WTC11 (cell line): ENCODE data around the gene CYCS. TPM values are rescaled to one million over a fixed set of nuclear protein-coding genes. Genes with fewer than 3 reads are reported as not detected.

Source experiments
- ATAC-seq: fragments of 200-7000 bp; cut with Tn5 transposase; 2 replicates; pipeline ENCODE4 v1.10.0; 2021; ENCODE audit warnings: mild to moderate bottlenecking, moderate library complexity
- CTCF ChIA-PET: fragments of 300-600 bp; sonication (Branson Sonifier 250); formaldehyde crosslinking; loops from one replicate; lab custom pipeline; 2021; ENCODE audit warnings: antibody characterized with exemption; lab: Charles Lee
- POLR2A ChIA-PET: fragments of 350-600 bp; sonication (Branson Sonifier 250); formaldehyde crosslinking; loops from one replicate; lab custom pipeline; 2021; ENCODE audit warnings: antibody characterized with exemption; lab: Charles Lee
- DNase-seq: peaks from one replicate; pipeline ENCODE4 v3.0.0; 2021; ENCODE audit warnings: low spot score
- H3K27ac Mint-ChIP-seq: 2 replicates; pipeline ENCODE4 v1.8.0; 2021; ENCODE audit warnings: mixed read lengths
- H3K27me3 Mint-ChIP-seq: 2 replicates; pipeline ENCODE4 v1.8.0; 2021; ENCODE audit warnings: low read depth, mild to moderate bottlenecking, moderate library complexity, mixed read lengths
- H3K36me3 Mint-ChIP-seq: 2 replicates; pipeline ENCODE4 v1.8.0; 2021; ENCODE audit warnings: mixed read lengths
- H3K4me1 Mint-ChIP-seq: 2 replicates; pipeline ENCODE4 v1.8.0; 2022; ENCODE audit warnings: mixed read lengths
- H3K4me3 Mint-ChIP-seq: 2 replicates; pipeline ENCODE4 v1.8.0; 2021; ENCODE audit warnings: mild to moderate bottlenecking, moderate library complexity, mixed read lengths
- H3K9me3 Mint-ChIP-seq: 2 replicates; pipeline ENCODE4 v1.8.0; 2021; ENCODE audit warnings: mixed read lengths
- AR ChIP-seq: fragments of 250-450 bp; sonication (Bioruptor Pico); IDR thresholded peaks from 2 replicates; pipeline ENCODE4 v1.9.0; 2021; ENCODE audit warnings: mild to moderate bottlenecking
- ATF2 ChIP-seq: sonication (generic); formaldehyde crosslinking; IDR thresholded peaks from 2 replicates; pipeline ENCODE4 v1.8.1; 2022; ENCODE audit warnings: low read depth, missing genetic modification reagents, borderline replicate concordance
- CTCF ChIP-seq: fragments of 200-600 bp; IDR thresholded peaks from 2 replicates; pipeline ENCODE4 v1.8.0; 2022; ENCODE audit warnings: antibody characterized with exemption
- ESRRA ChIP-seq: sonication (generic); formaldehyde crosslinking; IDR thresholded peaks from 2 replicates; pipeline ENCODE4 v1.8.1; 2022; ENCODE audit warnings: mild to moderate bottlenecking, missing genetic modification reagents, borderline replicate concordance
- GRHL2 ChIP-seq: fragments of 250-450 bp; sonication (Bioruptor Pico); IDR thresholded peaks from 2 replicates; pipeline ENCODE4 v1.8.0; 2022; ENCODE audit warnings: mild to moderate bottlenecking, moderate library complexity; ENCODE audit not compliant: insufficient replicate concordance, severe bottlenecking
- GTF2I ChIP-seq: fragments of 250-450 bp; sonication (Bioruptor Pico); conservative IDR thresholded peaks from 2 replicates; pipeline ENCODE4 v1.4.0; 2021; ENCODE audit warnings: mild to moderate bottlenecking
- HMGXB4 ChIP-seq: sonication (generic); formaldehyde crosslinking; IDR thresholded peaks from 2 replicates; pipeline ENCODE4 v1.8.1; 2023; ENCODE audit warnings: mild to moderate bottlenecking, moderate library complexity, missing genetic modification reagents
- IRF2 ChIP-seq: sonication (generic); formaldehyde crosslinking; IDR thresholded peaks from 2 replicates; pipeline ENCODE4 v1.8.0; 2022; ENCODE audit warnings: low read depth, missing genetic modification reagents, borderline replicate concordance
- JAZF1 ChIP-seq: fragments of 250-450 bp; sonication (Bioruptor Pico); IDR thresholded peaks from 2 replicates; pipeline ENCODE4 v1.9.0; 2021; ENCODE audit warnings: moderate library complexity, mild to moderate bottlenecking, inconsistent platforms
- MAX ChIP-seq: sonication (generic); formaldehyde crosslinking; IDR thresholded peaks from 2 replicates; pipeline ENCODE4 v1.8.0; 2022; ENCODE audit warnings: mild to moderate bottlenecking, missing genetic modification reagents
- MYBL2 ChIP-seq: sonication (generic); formaldehyde crosslinking; IDR thresholded peaks from 2 replicates; pipeline ENCODE4 v1.8.1; 2023; ENCODE audit warnings: mild to moderate bottlenecking, moderate library complexity, missing genetic modification reagents
- PREB ChIP-seq: sonication (generic); formaldehyde crosslinking; IDR thresholded peaks from 2 replicates; pipeline ENCODE4 v1.8.1; 2022; ENCODE audit warnings: mild to moderate bottlenecking, missing genetic modification reagents, moderate library complexity, borderline replicate concordance
- PRRX2 ChIP-seq: fragments of 250-450 bp; sonication (Bioruptor Pico); IDR thresholded peaks from 2 replicates; pipeline ENCODE4 v1.8.0; 2021; ENCODE audit warnings: mild to moderate bottlenecking
- SMAD3 ChIP-seq: sonication (generic); formaldehyde crosslinking; IDR thresholded peaks from 2 replicates; pipeline ENCODE4 v1.8.0; 2022; ENCODE audit warnings: missing genetic modification reagents, mild to moderate bottlenecking, borderline replicate concordance
- SMAD4 ChIP-seq: sonication (generic); formaldehyde crosslinking; IDR thresholded peaks from 2 replicates; pipeline ENCODE4 v1.8.0; 2022; ENCODE audit warnings: mild to moderate bottlenecking, missing genetic modification reagents
- USF2 ChIP-seq: sonication (generic); formaldehyde crosslinking; IDR thresholded peaks from 2 replicates; pipeline ENCODE4 v1.8.1; 2023; ENCODE audit warnings: mild to moderate bottlenecking, missing genetic modification reagents, moderate library complexity
- ZNF121 ChIP-seq: sonication (generic); formaldehyde crosslinking; IDR thresholded peaks from 2 replicates; pipeline ENCODE4 v1.8.0; 2023; ENCODE audit warnings: missing genetic modification reagents
- ZNF138 ChIP-seq: sonication (generic); formaldehyde crosslinking; conservative IDR thresholded peaks from 2 replicates; pipeline ENCODE4 v1.8.1; 2022; ENCODE audit warnings: mild to moderate bottlenecking, moderate library complexity, missing genetic modification reagents
- ZNF219 ChIP-seq: sonication (generic); formaldehyde crosslinking; IDR thresholded peaks from 2 replicates; pipeline ENCODE4 v1.8.0; 2023; ENCODE audit warnings: missing genetic modification reagents, mild to moderate bottlenecking, borderline replicate concordance
- ZNF416 ChIP-seq: fragments of 250-450 bp; sonication (Bioruptor Pico); IDR thresholded peaks from 2 replicates; pipeline ENCODE4 v1.9.0; 2021; ENCODE audit warnings: mild to moderate bottlenecking, inconsistent platforms
- ZNF425 ChIP-seq: fragments of 250-450 bp; sonication (Bioruptor Pico); conservative IDR thresholded peaks from 2 replicates; pipeline ENCODE4 v1.9.0; 2021; ENCODE audit warnings: mild to moderate bottlenecking
- total RNA-seq: library from RNA; stranded (reverse); gene quantifications from 3 replicates; pipeline ENCODE4 v1.2.3, GENCODE V29; 2021

The CYCS gene
- total RNA-seq, 1 experiment from 2014 or later, result 249 TPM

- peaks cover 18% of the 10 kb centered on the region for H3K4me1 Mint-ChIP-seq
- H3K27me3 Mint-ChIP-seq, result no peaks in the 10 kb centered on the region
- no peaks in the 10 kb centered on the region for H3K9me3 Mint-ChIP-seq
- no peaks in the 10 kb centered on the region for H3K36me3 Mint-ChIP-seq
- DNase-seq (peak; percentile 52), ATAC-seq (peak; percentile 99)
- H3K4me3 Mint-ChIP-seq, result no peak overlapping the region
- TF ChIP-seq MYBL2 (CRISPR knock-in tag) (no peak), CTCF (no peak), ZNF121 (CRISPR knock-in tag) (no peak), PREB (CRISPR knock-in tag) (no peak), ZNF425 (CRISPR knock-in tag) (no peak), USF2 (no peak), PRRX2 (CRISPR knock-in tag) (no peak), HMGXB4 (CRISPR knock-in tag) (no peak), ZNF416 (CRISPR knock-in tag) (no peak)
- ChIA-PET POLR2A (interaction anchor here (1.0 kb wide), 1 partner anchor 24 kb away, joined by 3 read pairs; no protein-coding TSS in a partner anchor), CTCF (interaction anchor here (1.1 to 2.8 kb wide), 4 partner anchors 8 to 338 kb away, joined by 4 to 13 read pairs (median 8); partner anchors contain the start of gene CYCS)
- H3K27ac Mint-ChIP-seq, result peak overlapping the region; percentile 71; the same call in 1 of the 2 replicates
Observed at GRCh38 chr7:25149836-25150235, 24.8 kb upstream of the CYCS start.

GRCh38 chr7:25148772-25149575 lies 23.9 kb upstream of the CYCS start:
- CTCF ChIA-PET, result interaction anchor here (1.1 to 2.8 kb wide), 5 partner anchors 7 to 337 kb away, joined by 4 to 13 read pairs (median 4); partner anchors contain the start of gene CYCS
- H3K9me3 Mint-ChIP-seq, result no peaks in the 10 kb centered on the region
- H3K4me1 Mint-ChIP-seq, result peaks cover 18% of the 10 kb centered on the region
- ATAC-seq (no peak), DNase-seq (no peak)
- H3K4me3 Mint-ChIP-seq, result no peak overlapping the region
- POLR2A ChIA-PET, result no interaction called here
- no peaks in the 10 kb centered on the region for H3K36me3 Mint-ChIP-seq
- peak overlapping the region; percentile 15 for H3K27ac Mint-ChIP-seq
- H3K27me3 Mint-ChIP-seq, result no peaks in the 10 kb centered on the region
- TF ChIP-seq MAX, result no peak
- TF ChIP-seq ZNF138 (CRISPR knock-in tag), result no peak
- TF ChIP-seq IRF2 (CRISPR knock-in tag), result no peak
- TF ChIP-seq MYBL2 (CRISPR knock-in tag), result no peak
- TF ChIP-seq ATF2 (CRISPR knock-in tag), result no peak
- no peak for TF ChIP-seq ESRRA (CRISPR knock-in tag)
- TF ChIP-seq AR (CRISPR knock-in tag), result no peak
- TF ChIP-seq GTF2I (CRISPR knock-in tag), result no peak
- TF ChIP-seq ZNF219 (CRISPR knock-in tag), result no peak
- no peak for TF ChIP-seq JAZF1
- TF ChIP-seq SMAD4, result no peak
- no peak for TF ChIP-seq GRHL2 (CRISPR knock-in tag)
- no peak for TF ChIP-seq SMAD3
